ENCODE measurements around the gene FBLN7.

FBLN7 gene, protein sequence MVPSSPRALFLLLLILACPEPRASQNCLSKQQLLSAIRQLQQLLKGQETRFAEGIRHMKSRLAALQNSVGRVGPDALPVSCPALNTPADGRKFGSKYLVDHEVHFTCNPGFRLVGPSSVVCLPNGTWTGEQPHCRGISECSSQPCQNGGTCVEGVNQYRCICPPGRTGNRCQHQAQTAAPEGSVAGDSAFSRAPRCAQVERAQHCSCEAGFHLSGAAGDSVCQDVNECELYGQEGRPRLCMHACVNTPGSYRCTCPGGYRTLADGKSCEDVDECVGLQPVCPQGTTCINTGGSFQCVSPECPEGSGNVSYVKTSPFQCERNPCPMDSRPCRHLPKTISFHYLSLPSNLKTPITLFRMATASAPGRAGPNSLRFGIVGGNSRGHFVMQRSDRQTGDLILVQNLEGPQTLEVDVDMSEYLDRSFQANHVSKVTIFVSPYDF

DNA sequence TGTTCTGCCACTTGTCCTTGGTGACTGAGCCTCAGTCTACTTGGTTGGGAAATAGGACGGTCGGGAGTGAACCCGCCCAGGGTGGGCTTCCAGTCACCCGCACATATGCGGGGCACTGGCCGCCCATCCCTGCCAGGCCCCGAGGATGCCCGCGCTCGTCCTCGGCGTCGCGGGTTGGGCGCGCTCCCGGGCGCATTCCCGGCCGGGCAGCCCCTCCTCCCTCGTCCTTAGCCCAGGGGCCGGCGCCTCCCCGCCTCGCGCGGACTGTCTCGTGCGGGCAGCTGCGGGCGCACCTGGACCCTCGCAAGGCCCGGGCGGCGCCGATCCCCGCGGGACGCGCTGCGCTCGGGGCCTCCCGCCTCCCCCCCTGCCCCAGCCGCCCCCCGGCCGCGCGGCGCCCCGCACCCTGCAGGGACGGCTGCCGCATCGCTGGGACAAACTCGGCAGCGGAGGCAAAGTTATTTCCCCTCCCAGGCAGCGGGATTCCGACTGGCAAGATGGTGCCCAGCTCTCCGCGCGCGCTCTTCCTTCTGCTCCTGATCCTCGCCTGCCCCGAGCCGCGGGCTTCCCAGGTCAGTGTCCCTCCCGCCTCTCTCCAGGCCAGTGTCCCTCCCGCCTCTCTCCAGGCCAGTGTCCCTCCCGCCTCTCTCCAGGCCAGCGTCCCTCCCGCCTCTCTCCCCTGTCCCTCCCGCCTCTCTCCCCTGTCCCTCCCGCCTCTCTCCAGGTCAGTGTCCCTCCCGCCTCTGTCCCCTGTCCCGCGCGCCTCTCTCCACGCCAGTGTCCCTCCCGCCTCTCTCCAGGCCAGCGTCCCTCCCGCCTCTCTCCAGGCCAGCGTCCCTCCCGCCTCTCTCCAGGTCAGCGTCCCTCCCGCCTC is at the start of gene FBLN7:
Gene FBLN7 (plus strand): TSS at position 227 of the 874 bp plus-strand sequence. CDS start 271 bp downstream, at position 498.
- in situ Hi-C loops (cut with MboI; ENCODE audit: low sequenced_read_pairs, unreplicated experiment) = no loop called here
- TF ChIP-seq, protein P1, sequence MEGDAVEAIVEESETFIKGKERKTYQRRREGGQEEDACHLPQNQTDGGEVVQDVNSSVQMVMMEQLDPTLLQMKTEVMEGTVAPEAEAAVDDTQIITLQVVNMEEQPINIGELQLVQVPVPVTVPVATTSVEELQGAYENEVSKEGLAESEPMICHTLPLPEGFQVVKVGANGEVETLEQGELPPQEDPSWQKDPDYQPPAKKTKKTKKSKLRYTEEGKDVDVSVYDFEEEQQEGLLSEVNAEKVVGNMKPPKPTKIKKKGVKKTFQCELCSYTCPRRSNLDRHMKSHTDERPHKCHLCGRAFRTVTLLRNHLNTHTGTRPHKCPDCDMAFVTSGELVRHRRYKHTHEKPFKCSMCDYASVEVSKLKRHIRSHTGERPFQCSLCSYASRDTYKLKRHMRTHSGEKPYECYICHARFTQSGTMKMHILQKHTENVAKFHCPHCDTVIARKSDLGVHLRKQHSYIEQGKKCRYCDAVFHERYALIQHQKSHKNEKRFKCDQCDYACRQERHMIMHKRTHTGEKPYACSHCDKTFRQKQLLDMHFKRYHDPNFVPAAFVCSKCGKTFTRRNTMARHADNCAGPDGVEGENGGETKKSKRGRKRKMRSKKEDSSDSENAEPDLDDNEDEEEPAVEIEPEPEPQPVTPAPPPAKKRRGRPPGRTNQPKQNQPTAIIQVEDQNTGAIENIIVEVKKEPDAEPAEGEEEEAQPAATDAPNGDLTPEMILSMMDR (IDR thresholded peaks at IDR 0.05; ENCODE audit: borderline replicate concordance, control extremely low read depth, extremely low read depth, insufficient read depth, missing control alignments) = no peak
- DNase-seq (ENCODE audit: low spot score) = peak; percentile 38

DNA sequence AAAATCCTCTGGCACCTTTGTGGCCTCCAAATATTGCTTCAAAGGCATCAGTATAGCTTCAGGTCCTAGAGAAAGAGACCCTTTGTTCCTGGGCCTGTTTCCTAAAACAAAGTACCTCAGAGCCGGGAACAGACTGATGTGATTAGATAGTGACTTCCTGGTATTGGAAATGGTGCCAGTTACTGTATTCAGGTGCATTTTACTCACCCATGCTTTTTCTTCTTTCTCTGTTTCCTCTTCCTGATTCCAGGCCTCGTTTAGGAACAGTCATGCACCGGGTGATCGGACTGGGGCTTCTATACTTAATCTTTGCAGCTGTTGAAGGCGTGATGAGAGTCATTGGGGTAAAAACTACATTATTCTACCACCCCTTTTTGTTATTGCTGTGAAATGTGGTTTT is 48.8 kb upstream of the FBLN7 start:
- in situ Hi-C loops (cut with MboI; ENCODE audit: low sequenced_read_pairs, unreplicated experiment) = no loop called here
- TF ChIP-seq, protein P1 (IDR thresholded peaks at IDR 0.05; ENCODE audit: borderline replicate concordance, control extremely low read depth, extremely low read depth, insufficient read depth, missing control alignments) = no peak
- DNase-seq (ENCODE audit: low spot score) = no peak

DNA sequence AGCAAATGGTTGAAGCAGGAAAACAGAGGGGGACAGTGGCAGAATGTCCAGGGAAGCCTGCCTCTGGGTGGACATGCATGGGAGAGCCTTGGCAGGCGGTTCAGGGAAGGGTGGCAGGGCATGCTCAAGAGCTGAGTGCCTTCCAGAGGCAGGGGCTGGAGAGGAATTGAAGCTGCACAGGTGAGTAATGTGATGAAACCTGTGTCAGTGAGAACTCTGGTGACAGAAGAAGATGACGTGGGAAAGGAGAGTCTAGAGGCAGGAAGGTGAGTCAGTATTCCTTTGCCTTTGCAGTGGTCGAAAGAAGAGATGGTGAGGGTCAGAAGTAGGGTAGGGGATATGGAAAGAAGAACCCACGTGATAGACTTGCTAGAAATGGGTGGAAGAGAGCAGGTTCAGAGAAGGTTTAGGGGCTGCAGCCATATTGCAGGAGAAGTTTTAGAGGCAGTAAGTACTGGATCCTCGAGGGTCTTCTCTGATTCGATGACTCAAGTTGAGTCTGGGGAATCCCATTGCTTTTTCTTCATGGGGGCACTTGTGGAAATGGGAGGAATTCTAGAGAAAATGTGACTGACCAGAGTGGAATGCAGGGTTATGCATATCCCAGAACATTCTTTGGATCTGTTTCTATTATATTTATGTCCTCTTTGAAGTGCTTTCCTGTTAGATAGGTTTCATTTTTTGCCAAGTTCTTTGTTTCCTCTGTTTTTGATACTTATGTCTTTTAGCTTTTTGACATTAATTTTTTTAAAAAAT is 45.7 kb upstream of the FBLN7 start:
- TF ChIP-seq, protein P1 (IDR thresholded peaks at IDR 0.05; ENCODE audit: borderline replicate concordance, control extremely low read depth, extremely low read depth, insufficient read depth, missing control alignments) = no peak
- DNase-seq (ENCODE audit: low spot score) = no peak
- in situ Hi-C loops (cut with MboI; ENCODE audit: low sequenced_read_pairs, unreplicated experiment) = no loop called here

DNA sequence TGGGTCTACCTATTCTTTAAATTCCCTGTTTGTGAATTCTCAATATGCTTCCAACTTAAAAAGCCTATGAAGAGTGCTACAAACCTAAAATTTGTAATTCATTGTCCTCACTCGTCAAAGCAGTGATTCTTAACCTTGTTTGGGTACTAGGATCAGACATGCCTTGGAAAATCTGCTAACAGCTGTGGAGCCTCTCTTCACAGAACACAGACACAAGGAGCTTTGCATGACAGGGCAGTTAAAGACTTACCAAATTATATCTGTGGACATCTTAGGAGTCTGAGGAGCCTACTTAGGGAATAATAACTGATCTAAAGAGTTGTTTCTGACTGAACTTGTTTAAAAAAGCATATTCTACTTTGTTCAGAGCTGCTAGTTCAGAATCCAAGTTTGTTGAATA is 45.0 kb upstream of the FBLN7 start:
- DNase-seq (ENCODE audit: low spot score) = no peak
- in situ Hi-C loops (cut with MboI; ENCODE audit: low sequenced_read_pairs, unreplicated experiment) = no loop called here
- TF ChIP-seq, protein P1 (IDR thresholded peaks at IDR 0.05; ENCODE audit: borderline replicate concordance, control extremely low read depth, extremely low read depth, insufficient read depth, missing control alignments) = no peak

DNA sequence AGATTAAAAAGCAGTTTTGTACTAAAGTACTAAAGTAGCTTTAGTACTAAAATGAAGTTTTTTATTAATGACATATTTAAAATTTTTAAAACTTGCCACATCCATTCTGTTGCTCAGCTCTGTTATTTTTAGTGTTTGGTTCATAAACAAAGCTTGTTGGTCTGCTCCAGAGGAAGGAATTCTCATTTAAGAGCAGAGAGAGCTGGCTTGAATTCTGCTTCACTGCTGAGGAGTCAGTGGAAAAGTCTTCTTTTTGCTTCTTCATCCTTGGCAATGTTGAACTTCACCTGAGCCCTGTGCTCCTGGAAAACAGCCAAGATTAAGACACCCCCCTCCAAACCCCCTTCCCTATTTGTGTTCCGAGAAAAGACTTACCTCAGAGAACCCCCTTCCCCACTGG is 42.5 kb upstream of the FBLN7 start:
- in situ Hi-C loops (cut with MboI; ENCODE audit: low sequenced_read_pairs, unreplicated experiment) = no loop called here
- TF ChIP-seq, protein P1 (IDR thresholded peaks at IDR 0.05; ENCODE audit: borderline replicate concordance, control extremely low read depth, extremely low read depth, insufficient read depth, missing control alignments) = no peak
- DNase-seq (ENCODE audit: low spot score) = no peak

DNA sequence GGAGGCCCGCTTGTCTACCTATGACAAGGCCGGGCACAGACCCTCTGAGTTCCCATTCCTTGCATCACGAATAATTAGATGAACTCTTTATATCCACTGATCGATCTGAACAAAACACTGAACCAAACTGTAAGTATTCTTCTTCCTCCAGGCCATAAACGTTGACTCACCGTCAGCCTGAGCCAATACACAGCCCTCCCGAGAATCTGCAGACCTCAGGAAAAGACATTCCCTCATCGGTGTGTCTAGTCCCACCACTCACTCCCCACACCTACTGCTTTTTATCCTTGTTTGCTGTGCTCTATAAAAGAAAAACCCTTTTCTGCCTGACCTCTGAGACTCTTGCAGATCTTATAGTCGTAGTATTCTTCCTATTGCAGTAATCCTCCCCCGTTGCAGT is 42.1 kb upstream of the FBLN7 start:
- TF ChIP-seq, protein P1 (IDR thresholded peaks at IDR 0.05; ENCODE audit: borderline replicate concordance, control extremely low read depth, extremely low read depth, insufficient read depth, missing control alignments) = no peak

More for the DNA sequence above, 42.1 kb upstream of the FBLN7 start:
- in situ Hi-C loops (cut with MboI; ENCODE audit: low sequenced_read_pairs, unreplicated experiment) = no loop called here
- DNase-seq (ENCODE audit: low spot score) = no peak

Data from GM13976 (cell line).